Nephron (organoid): Measurements from ENCODE around the gene C12orf75.
A peak's percentile ranks its signal among the peaks of the same experiment; 100 is the strongest.

Experiments
- H3K27ac Mint-ChIP-seq, 3 experiments: 2 replicates each; pipeline ENCODE4 v1.8.0; 2020; ENCODE audit warnings: mixed read lengths in 3 of 3, mild to moderate bottlenecking in 2 of 3, moderate library complexity in 1 of 3
- H3K27me3 Mint-ChIP-seq: 2 replicates; pipeline ENCODE4 v1.8.0; 2021; ENCODE audit warnings: low read depth, mild to moderate bottlenecking, moderate library complexity, mixed read lengths
- H3K36me3 Mint-ChIP-seq: 2 replicates; pipeline ENCODE4 v1.8.0; 2020; ENCODE audit warnings: low read depth, mixed read lengths
- H3K4me1 Mint-ChIP-seq: 2 replicates; pipeline ENCODE4 v1.8.0; 2020; ENCODE audit warnings: mixed read lengths
- H3K4me3 Mint-ChIP-seq, 3 experiments: 2 replicates each; pipeline ENCODE4 v1.8.0; 2020; ENCODE audit warnings: mild to moderate bottlenecking in 3 of 3, mixed read lengths in 3 of 3, moderate library complexity in 2 of 3
- H3K9me3 Mint-ChIP-seq: 2 replicates; pipeline ENCODE4 v1.8.0; 2020; ENCODE audit warnings: mixed read lengths
- CTCF ChIP-seq, 3 experiments: fragments of 200-600 bp; sonication (generic); IDR thresholded peaks; one replicate each; pipeline ENCODE4 v1.5.0; 2021; ENCODE audit warnings: antibody characterized with exemption in 3 of 3; ENCODE audit not compliant: unreplicated experiment in 3 of 3

Gene C12orf75

GRCh38 chr12:105317942-105318621 is 12.4 kb upstream of the C12orf75 start:
- Mint-ChIP-seq H3K4me1 (peaks cover 5% of the 10 kb centered on the region), H3K27me3 (no peaks in the 10 kb centered on the region), H3K9me3 (peaks cover 14% of the 10 kb centered on the region), H3K27ac (peak overlapping the region; percentile 68 to 93 (median 83)), H3K4me3 (peak overlapping the region in 1 of 3 experiments; percentile 1), H3K36me3 (no peaks in the 10 kb centered on the region)
- no peak for TF ChIP-seq CTCF (IDR thresholded peaks at IDR 0.05; ENCODE audit: unreplicated experiment in 3 of 3)

- TF ChIP-seq CTCF (IDR thresholded peaks at IDR 0.05; ENCODE audit: unreplicated experiment in 3 of 3): no peak
- peak overlapping the region; percentile 68 to 93 (median 83) for H3K27ac Mint-ChIP-seq
- peaks cover 5% of the 10 kb centered on the region for H3K4me1 Mint-ChIP-seq
- no peaks in the 10 kb centered on the region for H3K27me3 Mint-ChIP-seq
- peaks cover 7% of the 10 kb centered on the region for H3K9me3 Mint-ChIP-seq
- peak overlapping the region in 1 of 3 experiments; percentile 1 for H3K4me3 Mint-ChIP-seq
- no peaks in the 10 kb centered on the region for H3K36me3 Mint-ChIP-seq
Observed at GRCh38 chr12:105318651-105319483, 11.6 kb upstream of the C12orf75 start.

- Mint-ChIP-seq H3K4me1 (peaks cover 5% of the 10 kb centered on the region), H3K27me3 (no peaks in the 10 kb centered on the region), H3K27ac (peak overlapping the region in 1 of 3 experiments; percentile 93), H3K36me3 (no peaks in the 10 kb centered on the region), H3K9me3 (peaks cover 4% of the 10 kb centered on the region), H3K4me3 (no peak overlapping the region)
- no peak for TF ChIP-seq CTCF (IDR thresholded peaks at IDR 0.05; ENCODE audit: unreplicated experiment in 3 of 3)
Observed at GRCh38 chr12:105319691-105320209, 10.7 kb upstream of the C12orf75 start.

GRCh38 chr12:105321125-105321524 is 9.4 kb upstream of the C12orf75 start:
- Mint-ChIP-seq H3K27ac (no peak overlapping the region), H3K4me3 (no peak overlapping the region), H3K9me3 (no peaks in the 10 kb centered on the region), H3K27me3 (no peaks in the 10 kb centered on the region), H3K4me1 (peaks cover 5% of the 10 kb centered on the region), H3K36me3 (no peaks in the 10 kb centered on the region)
- no peak for TF ChIP-seq CTCF (IDR thresholded peaks at IDR 0.05; ENCODE audit: unreplicated experiment in 3 of 3)

GRCh38 chr12:105322070-105322469 is 8.4 kb upstream of the C12orf75 start:
- no peaks in the 10 kb centered on the region for H3K9me3 Mint-ChIP-seq
- no peaks in the 10 kb centered on the region for H3K36me3 Mint-ChIP-seq
- peaks cover 5% of the 10 kb centered on the region for H3K4me1 Mint-ChIP-seq
- no peak overlapping the region for H3K27ac Mint-ChIP-seq
- H3K4me3 Mint-ChIP-seq: no peak overlapping the region
- no peaks in the 10 kb centered on the region for H3K27me3 Mint-ChIP-seq
- TF ChIP-seq CTCF (IDR thresholded peaks at IDR 0.05; ENCODE audit: unreplicated experiment in 3 of 3): no peak
